CD4-positive, alpha-beta T cell treated with Interleukin-6 for 4 hours (primary cell): ENCODE results near the gene CCT4.
"Not testable (repeated sequence)": the region's sequence is repeated elsewhere in the genome, so short reads cannot be mapped to it uniquely, and the experiment has no call there.

Source experiments
- DNase-seq: peaks from one replicate; pipeline ENCODE4 v3.0.0-alpha.2; 2020; ENCODE audit warnings: mixed read lengths

The CCT4 gene, protein sequence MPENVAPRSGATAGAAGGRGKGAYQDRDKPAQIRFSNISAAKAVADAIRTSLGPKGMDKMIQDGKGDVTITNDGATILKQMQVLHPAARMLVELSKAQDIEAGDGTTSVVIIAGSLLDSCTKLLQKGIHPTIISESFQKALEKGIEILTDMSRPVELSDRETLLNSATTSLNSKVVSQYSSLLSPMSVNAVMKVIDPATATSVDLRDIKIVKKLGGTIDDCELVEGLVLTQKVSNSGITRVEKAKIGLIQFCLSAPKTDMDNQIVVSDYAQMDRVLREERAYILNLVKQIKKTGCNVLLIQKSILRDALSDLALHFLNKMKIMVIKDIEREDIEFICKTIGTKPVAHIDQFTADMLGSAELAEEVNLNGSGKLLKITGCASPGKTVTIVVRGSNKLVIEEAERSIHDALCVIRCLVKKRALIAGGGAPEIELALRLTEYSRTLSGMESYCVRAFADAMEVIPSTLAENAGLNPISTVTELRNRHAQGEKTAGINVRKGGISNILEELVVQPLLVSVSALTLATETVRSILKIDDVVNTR

GRCh38 chr2:61888267-61889055 lies at the start of gene CCT4:
Gene CCT4, minus strand, starts transcription at chr2:61888656. Its CDS starts 149 bp downstream, at chr2:61888507.
- peak; percentile 89 for DNase-seq

- no peak for DNase-seq
Observed at GRCh38 chr2:61937886-61938285, 49.4 kb upstream of the CCT4 start.

- DNase-seq = no peak
Observed at GRCh38 chr2:61937098-61937497, 48.6 kb upstream of the CCT4 start.

GRCh38 chr2:61928826-61929461 lies 40.5 kb upstream of the CCT4 start:
- no peak for DNase-seq

- DNase-seq = no peak
Observed at GRCh38 chr2:61926531-61927477, 38.3 kb upstream of the CCT4 start.

- DNase-seq = no peak
Observed at GRCh38 chr2:61924895-61925663, 36.6 kb upstream of the CCT4 start.

GRCh38 chr2:61922714-61923113 lies 34.3 kb upstream of the CCT4 start:
- DNase-seq = no peak

GRCh38 chr2:61920548-61920947 lies 32.1 kb upstream of the CCT4 start:
- no peak for DNase-seq

- DNase-seq = not testable (repeated sequence)
Observed at GRCh38 chr2:61914794-61915193, 26.3 kb upstream of the CCT4 start.

- no peak for DNase-seq
Observed at GRCh38 chr2:61911510-61911909, 23.1 kb upstream of the CCT4 start.

DNA sequence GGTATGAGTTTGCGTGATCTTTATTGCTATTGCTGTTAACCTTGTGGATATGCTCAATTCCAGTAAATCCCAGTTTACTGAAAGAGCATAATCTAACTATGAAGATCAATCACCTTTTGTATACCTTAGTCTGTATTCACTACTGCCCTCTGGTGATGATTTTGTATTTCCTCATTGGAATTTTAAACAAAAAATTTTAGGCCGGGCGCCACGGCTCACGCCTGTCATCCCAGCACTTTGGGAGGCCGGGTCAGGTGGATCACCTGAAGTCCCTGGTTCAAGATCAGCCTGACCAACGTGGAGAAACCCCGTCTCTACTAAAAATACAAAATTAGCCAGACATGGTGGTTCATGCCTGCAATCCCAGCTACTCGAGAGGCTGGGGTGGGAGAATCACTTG lies 22.1 kb upstream of the CCT4 start:
- DNase-seq = no peak

GRCh38 chr2:61909116-61909515 lies 20.7 kb upstream of the CCT4 start:
- no peak for DNase-seq

- no peak for DNase-seq
Observed at GRCh38 chr2:61906186-61906470, 17.7 kb upstream of the CCT4 start.

GRCh38 chr2:61905372-61906185 lies 17.1 kb upstream of the CCT4 start, which contains the start of gene COMMD1:
Gene COMMD1, plus strand, starts transcription at chr2:61905674. Its CDS starts 5 bp downstream, at chr2:61905679.
- peak; percentile 83 for DNase-seq

DNA sequence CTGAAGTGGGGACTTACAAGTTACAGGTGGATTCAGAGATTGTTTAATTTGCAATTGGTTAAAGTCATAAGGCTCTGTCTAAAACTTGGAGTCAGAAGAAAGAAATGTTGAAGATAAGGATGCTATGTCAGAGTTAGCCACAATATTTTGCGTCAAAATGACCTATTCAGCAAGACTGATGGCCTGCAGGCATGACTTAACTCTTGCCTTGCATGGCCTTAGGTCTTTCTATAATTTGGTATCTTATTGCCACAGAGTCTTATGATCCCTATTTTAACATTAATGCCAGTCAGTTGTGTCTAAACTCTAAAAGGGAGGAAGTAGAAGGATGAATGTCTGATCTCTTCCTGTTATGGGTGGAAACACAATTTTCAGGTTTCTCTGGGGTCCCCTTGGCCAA lies 11.8 kb upstream of the CCT4 start:
- DNase-seq = no peak

DNA sequence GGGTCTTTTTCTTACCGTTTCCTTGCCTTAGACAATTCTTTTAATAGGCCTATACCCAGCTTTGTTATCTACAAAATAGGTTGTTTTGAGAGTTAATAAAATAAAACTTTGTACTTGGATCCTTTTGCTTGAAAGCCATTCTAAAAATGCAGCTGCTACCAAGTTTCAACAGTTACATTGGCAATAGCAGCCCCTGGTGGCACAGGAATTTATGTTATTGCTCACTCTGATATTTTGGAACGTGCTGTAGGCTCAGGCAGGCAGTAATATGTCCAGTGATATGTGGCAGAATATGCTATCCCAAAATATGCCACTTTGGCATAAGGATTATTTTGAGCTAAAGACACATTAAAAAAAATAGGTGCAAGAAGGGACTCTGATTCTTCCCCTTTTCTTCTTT lies 10.4 kb upstream of the CCT4 start:
- DNase-seq = no peak

GRCh38 chr2:61887717-61888266 lies 664 bp downstream of the CCT4 start:
- peak; percentile 35 for DNase-seq

GRCh38 chr2:61885896-61886603 lies 2.4 kb downstream of the CCT4 start:
- no peak for DNase-seq

- no peak for DNase-seq
Observed at GRCh38 chr2:61882850-61883249, 5.6 kb downstream of the CCT4 start.

DNA sequence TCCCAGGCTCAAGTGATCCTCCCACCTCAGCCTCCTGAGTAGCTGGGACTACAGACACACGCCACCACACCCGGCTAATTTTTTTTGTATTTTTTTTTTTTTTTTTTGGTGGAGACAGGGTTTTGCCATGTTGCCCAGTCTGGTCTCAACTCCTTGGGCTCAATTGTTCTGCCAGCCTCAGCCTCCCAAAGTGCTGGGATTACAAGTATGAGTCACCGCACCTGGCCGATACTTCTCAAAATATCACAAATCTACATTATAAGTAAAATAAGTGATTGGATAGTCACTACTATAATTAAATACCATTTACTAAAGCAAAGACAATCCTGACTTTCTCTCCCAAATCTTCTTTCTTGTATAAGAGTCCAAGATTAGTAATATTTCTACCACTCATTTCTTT lies 9.1 kb downstream of the CCT4 start:
- DNase-seq = not testable (repeated sequence)
